Superior temporal gyrus (tissue), 1 donor: ENCODE results near the gene KANK4.

Experiments
- DNase-seq: peaks from one replicate; pipeline ENCODE4 v3.0.0-alpha.2; 2016; ENCODE audit errors: extremely low spot score

KANK4 gene

GRCh38 chr1:62318756-62319544 lies at the start of gene KANK4:
Gene KANK4 (minus strand): TSS chr1:62319434. CDS start chr1:62281564, 37,870 bp downstream.
- no peak for DNase-seq

DNA sequence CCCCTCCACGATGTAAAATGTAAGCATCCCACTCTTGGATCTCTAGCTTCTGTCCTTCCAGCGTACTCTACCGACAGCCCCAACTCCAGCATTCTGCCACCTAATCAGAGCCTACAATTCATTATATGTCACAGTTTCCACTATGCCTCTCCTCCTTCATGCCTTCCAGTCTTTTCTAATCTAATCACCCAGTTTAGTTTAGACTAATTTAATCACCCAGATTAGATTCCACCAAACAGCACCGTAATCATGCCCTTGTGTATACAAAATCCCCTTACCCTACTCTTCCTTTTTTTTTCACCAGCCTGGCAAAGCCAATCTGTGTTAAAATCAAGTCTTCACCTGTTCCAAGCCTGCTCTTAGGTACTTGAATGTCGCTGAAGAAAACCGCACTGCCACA lies 49.8 kb upstream of the KANK4 start:
- no peak for DNase-seq

DNA sequence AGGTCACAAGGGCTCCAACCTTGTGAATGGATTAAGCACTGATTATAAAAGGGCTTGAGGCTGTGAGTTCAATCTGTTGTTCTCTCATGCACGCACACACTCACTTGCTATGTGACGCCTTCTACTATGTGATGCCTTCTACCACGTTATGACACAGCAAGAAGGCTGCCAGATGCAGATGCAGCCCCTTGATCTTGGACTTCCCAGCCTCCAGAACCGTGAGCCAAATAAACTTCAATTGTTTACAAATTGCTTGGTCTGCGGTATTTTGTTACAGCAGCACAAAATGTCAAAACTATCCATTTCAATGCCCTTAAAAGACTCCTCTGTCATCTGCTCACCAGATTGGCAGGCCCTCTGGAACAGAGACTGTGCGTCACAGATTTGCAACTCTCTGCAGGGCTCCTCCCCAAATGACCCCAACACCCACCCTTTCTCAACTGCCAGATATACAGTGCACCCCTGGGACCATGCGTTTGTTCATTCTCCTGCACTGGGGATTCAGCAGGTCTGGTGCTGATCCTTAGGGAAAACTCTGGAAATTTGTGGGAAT lies 47.8 kb upstream of the KANK4 start:
- no peak for DNase-seq

DNA sequence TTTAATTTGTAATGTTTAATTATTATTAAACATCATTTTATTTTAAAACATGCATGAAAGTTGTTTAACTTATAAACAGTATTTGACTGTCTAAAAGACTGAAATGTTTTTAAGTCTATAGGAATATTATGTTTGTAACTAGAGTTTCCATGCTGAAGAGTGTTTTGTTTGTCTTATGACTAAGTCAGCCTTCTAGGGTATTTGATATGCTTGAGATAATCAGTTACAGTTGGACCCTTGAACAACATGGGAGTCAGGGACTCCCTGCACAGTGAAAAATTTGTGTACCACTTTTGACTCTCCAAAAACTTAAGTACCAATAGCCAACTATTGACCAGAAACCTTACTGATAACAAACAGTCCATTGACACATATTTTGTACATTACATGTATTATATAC lies 45.5 kb upstream of the KANK4 start:
- DNase-seq, result no peak

DNA sequence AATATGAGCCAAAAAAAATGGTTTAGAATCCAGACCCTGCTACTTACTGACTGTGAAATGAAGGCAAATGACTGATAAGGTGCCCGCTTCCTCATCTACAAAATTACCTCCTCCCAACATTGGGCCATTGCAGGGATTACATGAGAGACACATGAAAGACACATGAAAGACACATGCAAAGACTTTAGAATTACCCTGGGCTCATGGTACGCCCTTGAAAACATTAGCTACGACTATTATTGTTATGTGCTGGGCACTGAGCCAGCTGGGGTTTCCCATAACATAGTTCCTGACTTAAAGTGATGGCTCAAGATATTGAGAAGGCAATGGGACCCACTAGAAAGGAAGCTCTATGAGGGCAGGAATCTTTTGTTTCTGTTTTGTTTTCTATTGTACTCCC lies 43.7 kb upstream of the KANK4 start:
- DNase-seq, result no peak

- DNase-seq, result no peak
Observed at GRCh38 chr1:62362061-62362917, 43.1 kb upstream of the KANK4 start.

- no peak for DNase-seq
Observed at GRCh38 chr1:62361431-62361830, 42.2 kb upstream of the KANK4 start.

GRCh38 chr1:62358665-62359373 lies 39.6 kb upstream of the KANK4 start:
- DNase-seq, result no peak

DNA sequence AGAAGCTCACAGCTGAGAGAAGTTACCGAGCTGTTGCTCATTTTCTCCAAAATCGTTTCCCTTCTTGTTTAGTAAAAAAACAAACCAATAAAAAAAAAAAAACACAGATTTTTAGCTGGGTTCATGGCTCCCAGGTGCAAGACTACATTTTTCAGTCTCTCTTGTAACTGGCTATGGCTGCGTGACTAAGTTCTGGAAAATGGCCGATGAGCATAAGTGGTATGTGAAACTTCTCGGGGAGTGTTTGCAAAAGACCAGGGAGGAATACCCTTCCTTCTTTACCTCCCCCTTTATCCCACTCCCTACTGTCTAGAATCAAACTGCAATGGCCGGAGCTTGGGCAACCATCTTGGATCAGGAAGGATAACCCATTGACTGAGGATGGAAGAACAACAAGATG lies 38.7 kb upstream of the KANK4 start:
- no peak for DNase-seq

DNA sequence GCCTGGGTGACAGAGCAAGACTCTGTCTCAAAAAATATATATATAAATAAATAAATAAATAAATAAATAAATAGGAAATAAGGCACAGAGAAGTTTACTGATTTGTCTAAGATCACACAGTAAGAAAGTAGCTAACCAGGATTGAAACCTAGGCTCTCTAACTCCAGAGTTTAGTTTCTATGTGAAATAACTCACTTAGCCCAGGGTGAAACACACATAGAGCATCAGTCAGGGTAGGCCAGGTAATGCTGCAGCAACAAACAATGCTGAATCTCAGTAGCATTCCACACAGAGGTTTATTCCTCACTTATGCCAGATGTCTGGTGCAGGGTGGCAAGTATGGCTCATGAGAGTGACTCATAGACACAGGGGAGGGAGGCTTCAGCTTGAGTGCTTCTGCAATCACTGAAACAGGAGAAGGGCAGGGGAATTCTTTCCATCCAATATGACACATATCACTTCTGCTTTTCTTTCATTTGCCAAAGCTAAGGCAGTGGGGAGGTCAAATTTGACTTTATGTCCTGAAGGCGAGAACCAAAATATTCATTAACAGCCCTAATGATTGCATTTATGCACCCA lies 37.1 kb upstream of the KANK4 start:
- DNase-seq, result no peak

DNA sequence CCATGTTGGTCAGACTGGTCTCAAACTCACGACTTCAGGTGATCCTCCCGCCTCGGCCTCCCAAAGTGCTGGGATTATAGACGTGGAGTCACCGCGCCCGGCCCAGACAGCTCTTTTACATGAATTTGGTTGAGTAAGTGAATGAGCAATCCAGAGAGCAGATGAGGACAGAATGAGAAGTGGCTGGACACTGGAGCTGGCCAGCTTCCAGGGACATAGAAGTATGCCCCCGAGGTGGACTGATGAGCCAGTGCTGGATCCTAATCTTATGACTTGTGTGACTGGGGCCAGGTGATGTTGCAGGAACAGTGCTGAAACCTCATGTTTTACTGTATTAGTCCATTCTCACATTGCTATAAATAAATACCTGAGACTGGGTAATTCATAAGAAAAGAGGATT lies 35.9 kb upstream of the KANK4 start:
- DNase-seq, result no peak

DNA sequence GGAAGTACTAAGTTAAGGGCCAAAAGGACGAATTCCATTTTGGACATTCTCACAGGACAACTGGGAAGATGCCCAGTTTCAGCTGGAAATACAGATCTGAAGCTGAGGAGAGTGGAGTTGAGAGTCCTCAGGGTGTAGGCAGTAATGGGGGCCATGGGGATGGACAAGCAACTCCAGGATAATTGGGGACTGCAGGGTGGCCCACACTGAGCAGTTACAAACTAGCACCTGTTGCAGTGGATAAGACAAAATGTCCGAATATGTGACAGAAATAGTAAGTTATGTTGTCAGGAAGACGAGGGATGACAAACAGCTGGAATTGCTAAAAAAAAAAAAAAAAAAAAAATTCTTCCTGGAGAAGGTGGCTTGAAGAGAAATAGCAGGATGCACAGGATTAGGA lies 34.6 kb upstream of the KANK4 start:
- no peak for DNase-seq

DNA sequence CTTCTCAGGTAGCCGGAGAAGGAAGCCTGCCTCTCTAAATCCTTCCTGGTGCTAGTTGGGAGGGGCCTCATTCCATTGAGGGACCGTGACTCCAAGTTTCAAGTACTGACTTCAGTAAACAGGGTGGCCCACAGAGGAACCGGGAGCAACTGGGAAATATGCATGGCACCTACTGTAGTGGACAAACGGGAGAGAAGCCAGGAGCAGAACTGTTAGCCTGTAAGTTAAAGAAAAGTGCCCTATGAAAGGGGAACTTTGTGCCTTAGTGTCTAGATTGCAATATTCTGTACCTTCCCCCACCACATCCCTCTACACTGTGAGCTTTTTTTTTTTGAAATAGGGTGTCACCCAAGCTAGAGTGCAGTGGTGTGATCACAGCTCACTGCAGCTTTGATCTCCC lies 33.2 kb upstream of the KANK4 start:
- DNase-seq, result no peak

GRCh38 chr1:62349470-62350233 lies 30.4 kb upstream of the KANK4 start:
- DNase-seq, result no peak

- no peak for DNase-seq
Observed at GRCh38 chr1:62346886-62347285, 27.7 kb upstream of the KANK4 start.

DNA sequence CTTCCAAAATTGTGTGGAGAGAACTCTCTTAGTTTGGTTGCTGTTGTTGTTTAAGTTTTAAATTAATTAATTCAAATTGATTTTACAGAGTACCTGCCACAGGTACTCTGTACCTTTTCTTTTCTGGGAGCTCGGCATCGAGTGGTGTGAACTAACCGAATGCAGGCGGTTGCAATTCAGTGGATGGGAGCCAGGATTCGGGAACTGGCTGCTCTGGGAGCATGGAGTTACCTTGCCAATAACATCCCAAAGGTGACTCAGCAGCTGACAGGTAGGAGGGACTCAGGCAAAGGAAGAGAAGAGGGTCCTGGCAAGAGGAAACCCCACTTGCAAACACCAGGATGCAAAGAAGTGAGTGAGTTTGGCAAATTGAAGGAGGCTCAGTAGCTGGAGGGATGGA lies 24.7 kb upstream of the KANK4 start:
- DNase-seq, result no peak

DNA sequence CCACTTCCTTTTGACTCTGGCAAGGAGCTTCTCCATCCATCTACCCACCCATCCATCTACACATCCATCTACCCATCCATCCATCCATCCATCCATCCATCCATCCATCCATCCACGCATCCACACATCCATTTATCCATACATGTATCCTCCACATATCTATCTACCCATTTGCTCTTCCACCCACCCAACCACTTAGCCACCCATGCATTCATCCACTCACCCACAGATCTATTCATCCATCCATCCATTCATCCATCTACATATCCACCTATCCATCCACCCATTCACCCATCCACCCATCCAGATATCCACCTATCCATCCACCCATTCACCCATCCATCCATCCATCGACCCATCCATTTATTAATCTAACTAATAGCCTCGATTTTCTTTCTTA lies 23.0 kb upstream of the KANK4 start:
- DNase-seq, result no peak

GRCh38 chr1:62341615-62342014 lies 22.4 kb upstream of the KANK4 start:
- no peak for DNase-seq

DNA sequence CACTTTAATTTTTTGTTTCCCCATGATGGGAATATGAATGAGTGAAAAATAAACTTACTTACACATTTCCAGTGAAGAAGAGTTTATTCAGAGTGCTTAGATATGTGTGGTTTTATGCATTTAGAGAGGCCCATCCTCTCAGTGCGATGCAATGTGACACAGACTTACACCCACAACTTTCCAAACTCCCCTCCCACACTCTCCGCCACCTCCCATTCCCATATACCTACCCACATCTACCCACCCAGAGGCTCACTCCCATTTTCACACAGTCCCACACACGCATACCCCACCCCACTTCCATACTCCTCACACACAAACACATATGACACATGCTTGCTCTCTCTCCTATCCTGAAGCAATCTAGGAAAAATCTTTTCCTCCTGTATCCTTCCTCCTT lies 21.9 kb upstream of the KANK4 start:
- no peak for DNase-seq

DNA sequence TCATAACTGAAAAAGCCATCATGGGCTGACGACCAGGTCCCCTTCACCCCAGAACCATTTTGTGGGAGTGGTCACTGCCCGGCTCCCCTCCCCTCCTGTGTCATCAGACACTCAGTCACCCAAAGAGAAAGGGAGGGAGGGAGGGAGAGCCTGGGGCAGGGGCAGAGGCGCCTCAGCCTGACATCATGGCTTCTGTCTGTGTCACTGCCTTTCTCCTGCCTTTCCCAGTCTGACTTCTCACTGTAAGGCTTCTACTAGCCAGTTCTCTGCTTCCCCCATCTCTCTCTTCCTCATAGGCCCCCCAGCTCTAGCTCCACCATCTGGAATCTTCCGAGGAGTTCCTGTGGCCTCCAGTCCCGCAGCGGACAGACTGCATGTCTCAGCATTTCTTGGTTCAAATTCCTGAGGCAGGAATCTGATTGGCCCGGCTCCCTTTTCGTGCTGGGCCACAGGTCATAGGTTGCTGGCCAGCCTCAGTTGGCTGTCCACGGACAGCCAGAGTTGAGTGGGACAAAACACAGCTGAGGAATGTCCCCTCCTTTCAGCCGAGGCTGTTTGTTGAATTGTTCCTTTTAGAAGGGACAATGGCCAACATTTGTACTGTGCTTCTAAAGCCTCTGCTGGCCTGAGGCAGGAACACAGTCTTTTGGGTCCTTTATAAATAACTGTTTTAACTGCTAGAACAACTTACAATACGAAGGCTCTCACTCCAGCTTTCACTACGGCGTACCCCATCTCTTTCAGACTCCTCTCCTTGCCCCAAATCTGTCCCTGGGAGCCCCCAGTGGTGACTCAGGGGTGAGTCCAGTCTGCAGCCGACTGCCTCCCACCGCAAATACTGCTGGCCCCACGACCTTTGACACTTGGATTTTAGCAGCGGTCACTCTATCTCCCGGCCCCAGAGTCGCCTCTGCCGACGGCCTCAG lies 18.7 kb upstream of the KANK4 start:
- DNase-seq, result no peak
